Measurements from ENCODE around the gene DGCR8.
A peak's percentile ranks its signal among the peaks of the same experiment; 100 is the strongest.

DGCR8 gene

GRCh38 chr22:20079745-20080444 lies at the start of gene DGCR8:
TSS of gene DGCR8 (plus strand) at chr22:20080241. CDS start at chr22:20085964, 5,723 bp downstream.
- peak; percentile 95 for DNase-seq

GRCh38 chr22:20031732-20032406 lies 48.2 kb upstream of the DGCR8 start:
- DNase-seq: no peak

- DNase-seq: no peak
Observed at GRCh38 chr22:20032407-20032991, 47.5 kb upstream of the DGCR8 start.

- no peak for DNase-seq
Observed at GRCh38 chr22:20033045-20033706, 46.9 kb upstream of the DGCR8 start.

- DNase-seq: no peak
Observed at GRCh38 chr22:20034143-20034542, 45.9 kb upstream of the DGCR8 start.

GRCh38 chr22:20035375-20036083 lies 44.5 kb upstream of the DGCR8 start:
- no peak for DNase-seq

- no peak for DNase-seq
Observed at GRCh38 chr22:20036084-20036482, 44.0 kb upstream of the DGCR8 start.

GRCh38 chr22:20036535-20037392 lies 43.3 kb upstream of the DGCR8 start:
- no peak for DNase-seq

GRCh38 chr22:20037419-20037818 lies 42.6 kb upstream of the DGCR8 start:
- no peak for DNase-seq

GRCh38 chr22:20038574-20038973 lies 41.5 kb upstream of the DGCR8 start:
- no peak for DNase-seq

GRCh38 chr22:20039683-20040325 lies 40.2 kb upstream of the DGCR8 start:
- no peak for DNase-seq

GRCh38 chr22:20040327-20041200 lies 39.5 kb upstream of the DGCR8 start:
- DNase-seq: no peak

- DNase-seq: no peak
Observed at GRCh38 chr22:20043057-20043996, 36.7 kb upstream of the DGCR8 start.

GRCh38 chr22:20043997-20044342 lies 36.1 kb upstream of the DGCR8 start:
- no peak for DNase-seq

GRCh38 chr22:20044495-20045151 lies 35.4 kb upstream of the DGCR8 start:
- DNase-seq: no peak

GRCh38 chr22:20046730-20047129 lies 33.3 kb upstream of the DGCR8 start:
- DNase-seq: no peak

- no peak for DNase-seq
Observed at GRCh38 chr22:20051927-20052308, 28.1 kb upstream of the DGCR8 start.

GRCh38 chr22:20052309-20053259 lies 27.5 kb upstream of the DGCR8 start:
- no peak for DNase-seq
